HepG2 (cell line): ENCODE results near the gene CPNE1. TPM values are rescaled to one million over a fixed set of nuclear protein-coding genes. Genes with fewer than 3 reads are reported as not detected.

Source experiments
- ATAC-seq: fragments of 200-7000 bp; cut with Tn5 transposase; 3 replicates; pipeline ENCODE4 v1.9.1; 2020; ENCODE audit warnings: mild to moderate bottlenecking, moderate library complexity
- BruUV-seq: library from RNA; stranded (reverse); fragments of 400-500 nt; replicated peaks from 2 replicates; lab custom pipeline; 2021; lab: Mats Ljungman, UMichigan
- CTCF ChIA-PET: fragments of 300-600 bp; formaldehyde crosslinking; extraction: SDS; loops from one replicate; lab custom pipeline; 2021; ENCODE audit warnings: low total read pairs, inconsistent platforms, low intra/inter-chr PET ratio; lab: Yijun Ruan, JAX
- POLR2A ChIA-PET: fragments of 350-600 bp; sonication (Branson Sonifier 250); formaldehyde crosslinking; loops from one replicate; lab custom pipeline; 2020; ENCODE audit warnings: antibody characterized with exemption, inconsistent platforms; lab: Yijun Ruan, JAX
- DNase-seq: peaks from one replicate; pipeline ENCODE4 v3.0.0-alpha.2; 2015; ENCODE audit warnings: low spot score
- FAIRE-seq: peaks from 3 replicates; lab custom pipeline; 2011; peaks lifted over from hg19 to GRCh38; lab: Jason Lieb, UNC
- H2AFZ ChIP-seq: one replicate; pipeline ENCODE4 v1.6.1; 2011; ENCODE audit warnings: low read length, inconsistent platforms
- H3K27ac ChIP-seq: fragments of 300-600 bp; 3 replicates; pipeline ENCODE4 v1.8.0; 2011; ENCODE audit warnings: mixed run types, mild to moderate bottlenecking, mixed read lengths, low read length, inconsistent platforms; ENCODE audit not compliant: insufficient read depth; ENCODE audit errors: extremely low read length
- H3K27me3 ChIP-seq, 2 experiments: fragments of 200-600 bp in 1 of 2; 2 replicates in 1 of 2; 3 replicates in 1 of 2; pipeline versions ENCODE4 v1.6.0 to v1.8.0; 2011; ENCODE audit warnings: low read length in 2 of 2, mild to moderate bottlenecking in 2 of 2, moderate library complexity in 2 of 2, inconsistent platforms in 1 of 2; ENCODE audit not compliant: insufficient read depth in 2 of 2, control insufficient read depth in 1 of 2
- H3K36me3 ChIP-seq, 2 experiments: fragments of 200-600 bp in 1 of 2; replicated peaks in 1 of 2; 2 replicates in 1 of 2; 3 replicates in 1 of 2; pipeline versions ENCODE4 v1.5.1 to v1.8.0; 2011; ENCODE audit warnings: low read length in 2 of 2, inconsistent platforms in 1 of 2; ENCODE audit not compliant: insufficient read depth in 2 of 2, control insufficient read depth in 1 of 2
- H3K4me1 ChIP-seq: 2 replicates; pipeline ENCODE4 v1.5.1; 2012; ENCODE audit warnings: low read length, inconsistent platforms; ENCODE audit not compliant: insufficient read depth
- H3K4me2 ChIP-seq: 2 replicates; pipeline ENCODE4 v1.6.0; 2011; ENCODE audit warnings: low read depth, low read length, inconsistent platforms
- H3K4me3 ChIP-seq, 3 experiments: fragments of 200-600 bp in 1 of 3; sonication (generic), shearing (Covaris generic) in 1 of 3; replicated peaks in 1 of 3; 2 replicates each; pipeline ENCODE4 v1.5.1; 2011 to 2016; ENCODE audit warnings: low read length in 3 of 3, inconsistent platforms in 2 of 3, low read depth in 2 of 3, mild to moderate bottlenecking in 2 of 3, control low read depth in 1 of 3, mixed read lengths in 1 of 3; ENCODE audit not compliant: insufficient read depth in 1 of 3
- H3K79me2 ChIP-seq: one replicate; pipeline ENCODE4 v1.6.1; 2011; ENCODE audit warnings: low read length, inconsistent platforms; ENCODE audit not compliant: insufficient read depth
- H3K9ac ChIP-seq: 2 replicates; pipeline ENCODE4 v1.6.0; 2011; ENCODE audit warnings: mild to moderate bottlenecking, low read depth, low read length, inconsistent platforms; ENCODE audit not compliant: insufficient read depth
- H3K9me3 ChIP-seq: 2 replicates; pipeline ENCODE4 v1.5.1; 2012; ENCODE audit warnings: mild to moderate bottlenecking, low read length
- H4K20me1 ChIP-seq: 2 replicates; pipeline ENCODE4 v1.6.0; 2011; ENCODE audit warnings: inconsistent platforms, mild to moderate bottlenecking, low read length, moderate library complexity; ENCODE audit not compliant: insufficient read depth
- BORCS8-MEF2B ChIP-seq: sonication (generic); formaldehyde crosslinking; IDR thresholded peaks from 2 replicates; pipeline ENCODE4 v1.8.0; 2022; ENCODE audit warnings: mild to moderate bottlenecking, missing genetic modification reagents
- HBP1 ChIP-seq: IDR thresholded peaks from 2 replicates; pipeline ENCODE4 v1.6.1; 2016; ENCODE audit warnings: low read depth, control low read depth
- RXRB ChIP-seq: IDR thresholded peaks from 2 replicates; pipeline ENCODE4 v1.6.1; 2016; ENCODE audit warnings: borderline replicate concordance, missing genetic modification reagents, missing compliant biosample characterization
- SIN3A ChIP-seq: IDR thresholded peaks from 2 replicates; pipeline ENCODE4 v1.6.1; 2011; ENCODE audit warnings: low read depth, mild to moderate bottlenecking, control low read depth, low read length, borderline replicate concordance
- SRF ChIP-seq: IDR thresholded peaks from 2 replicates; pipeline ENCODE4 v1.6.1; 2011; ENCODE audit warnings: mild to moderate bottlenecking, low read depth, low read length, moderate library complexity
- THAP11 ChIP-seq: IDR thresholded peaks from 2 replicates; pipeline ENCODE4 v1.6.1; 2016; ENCODE audit warnings: missing biosample characterization, missing genetic modification reagents
- TMF1 ChIP-seq: sonication (generic); formaldehyde crosslinking; IDR thresholded peaks from 2 replicates; pipeline ENCODE4 v1.8.1; 2022; ENCODE audit warnings: low read depth, missing genetic modification reagents
- TOE1 ChIP-seq: sonication (generic); formaldehyde crosslinking; IDR thresholded peaks from 2 replicates; pipeline ENCODE4 v1.4.0; 2020; ENCODE audit warnings: mild to moderate bottlenecking, missing genetic modification reagents
- YEATS2 ChIP-seq: sonication (generic); formaldehyde crosslinking; IDR thresholded peaks from 2 replicates; pipeline ENCODE4 v1.4.0; 2020; ENCODE audit warnings: missing genetic modification reagents, borderline replicate concordance
- ZFP37 ChIP-seq: sonication (generic); formaldehyde crosslinking; IDR thresholded peaks from 2 replicates; pipeline ENCODE4 v1.4.0; 2020; ENCODE audit warnings: missing genetic modification reagents, borderline replicate concordance
- ZNF143 ChIP-seq: sonication (generic); formaldehyde crosslinking; IDR thresholded peaks from 2 replicates; pipeline ENCODE4 v1.4.0; 2020; ENCODE audit warnings: missing genetic modification reagents
- ZNF326 ChIP-seq: sonication (generic); formaldehyde crosslinking; IDR thresholded peaks from 2 replicates; pipeline ENCODE4 v1.4.0; 2020; ENCODE audit warnings: missing genetic modification reagents, borderline replicate concordance
- ZNF331 ChIP-seq: sonication (generic); formaldehyde crosslinking; IDR thresholded peaks from 2 replicates; pipeline ENCODE4 v1.4.0; 2020; ENCODE audit warnings: missing genetic modification reagents
- ZNF414 ChIP-seq: sonication (generic); formaldehyde crosslinking; IDR thresholded peaks from 2 replicates; pipeline ENCODE4 v1.5.0; 2020; ENCODE audit warnings: missing genetic modification reagents
- ZNF766 ChIP-seq: sonication (generic); formaldehyde crosslinking; IDR thresholded peaks from 2 replicates; pipeline ENCODE4 v1.5.0; 2020; ENCODE audit warnings: missing genetic modification reagents, borderline replicate concordance
- ZNF777 ChIP-seq: sonication (generic); formaldehyde crosslinking; IDR thresholded peaks from 2 replicates; pipeline ENCODE4 v1.4.0; 2020; ENCODE audit warnings: missing genetic modification reagents
- ZNF788 ChIP-seq: sonication (generic); formaldehyde crosslinking; IDR thresholded peaks from 2 replicates; pipeline ENCODE4 v1.5.0; 2020; ENCODE audit warnings: mild to moderate bottlenecking, missing genetic modification reagents, borderline replicate concordance
- ZNF790 ChIP-seq: sonication (generic); formaldehyde crosslinking; IDR thresholded peaks from 2 replicates; pipeline ENCODE4 v1.8.0; 2022; ENCODE audit warnings: missing genetic modification reagents, mild to moderate bottlenecking, borderline replicate concordance
- ZNF792 ChIP-seq: IDR thresholded peaks from 2 replicates; pipeline ENCODE4 v1.6.1; 2016
- ZSCAN25 ChIP-seq: sonication (generic); formaldehyde crosslinking; IDR thresholded peaks from 2 replicates; pipeline ENCODE4 v1.8.0; 2022; ENCODE audit warnings: mild to moderate bottlenecking, missing genetic modification reagents
- WGBS: methylation state at CpG from one replicate; pipeline ENCODE4 v1.1.6; 2017; ENCODE audit warnings: low lambda C conversion rate; 5-methylcytosine and 5-hydroxymethylcytosine counted together
- in situ Hi-C: cut with HindIII; loops from 2 replicates; pipeline ENCODE4 v1.10.0; 2017; ENCODE audit warnings: low pct_unique_long_range_greater_than_20kb; ENCODE audit not compliant: extremely low pct_ligation_motif_present
- intact Hi-C: fragments of 100-400 bp; cut with micrococcal nuclease; formaldehyde crosslinking; loops from one replicate; pipeline ENCODE4 v1.10.0; 2022; ENCODE audit not compliant: unreplicated experiment
- polyA plus RNA-seq, 8 experiments: library from polyadenylated mRNA; depleted of rRNA in 3 of 8; stranded (reverse) in 7 of 8; unstranded in 1 of 8; fragments of >200 nt; fragmentation: Illumina TruSeq in 4 of 8; extraction: Trizol in 4 of 8; gene quantifications; 2 replicates each; pipeline versions ENCODE4 v1.2.1 to v1.2.3, GENCODE V29; 2011 to 2016; ENCODE audit warnings: low read depth in 4 of 8, missing spikeins in 1 of 8, mixed read lengths in 1 of 8; ENCODE audit not compliant: insufficient read depth in 1 of 8
- total RNA-seq, 5 experiments: library from RNA; depleted of rRNA; stranded (reverse); fragments of >200 nt; fragmentation: Illumina TruSeq; extraction: Trizol; gene quantifications; 2 replicates each; pipeline ENCODE4 v1.2.3, GENCODE V29; 2016; ENCODE audit warnings: low read depth in 1 of 5
- TF ChIP-seq, protein P1 (sequence below): sonication (generic); formaldehyde crosslinking; IDR thresholded peaks from 2 replicates; pipeline ENCODE4 v1.4.0; 2020; ENCODE audit warnings: missing genetic modification reagents, borderline replicate concordance

CPNE1 gene
- total and polyA plus RNA-seq, 2 of the 13 experiments (the other 11 are each of a cell fraction or from before 2014, with no cell fraction given) = 408 to 431 TPM

GRCh38 chr20:35700625-35701148 lies 36.0 kb upstream of the CPNE1 start:
- Histone ChIP-seq H3K36me3 (peaks cover 13 to 42% of the 10 kb centered on the region in 2 experiments), H3K4me2 (peak overlapping the region; percentile 82), H3K4me3 (peak overlapping the region in 2 of 3 experiments; percentile 90 to 98; a peak in 3 of 6 replicates), H4K20me1 (peaks cover 35% of the 10 kb centered on the region), H3K9me3 (no peaks in the 10 kb centered on the region), H3K4me1 (peaks cover 36% of the 10 kb centered on the region), H3K9ac (peak overlapping the region; percentile 97; the same call in 1 of the 2 replicates), H3K79me2 (peaks cover 38% of the 10 kb centered on the region), H3K27ac (peak overlapping the region; percentile 1), H2AFZ (no peak overlapping the region), H3K27me3 (no peaks in the 10 kb centered on the region; a peak in 1 of 5 replicates)
- intact Hi-C loops = no loop called here
- in situ Hi-C loops = no loop called here
- BruUV-seq = no TSS peak
- ChIA-PET CTCF (no interaction called here), POLR2A (interaction anchor here (0.5 to 23.6 kb wide), 10 partner anchors 12 to 246 kb away, joined by 3 to 319 read pairs (median 9); partner anchors contain the start of genes CEP250, CPNE1, RBM12 and RBM39)
- FAIRE-seq (no peak), DNase-seq (no peak), ATAC-seq (no peak)
- WGBS = 97% methylated on average over 7 of the region's 7 CpGs
- TF ChIP-seq ZNF143 (CRISPR knock-in tag) (no peak), TOE1 (no peak; the same call in 1 of the 2 replicates), HBP1 (0 out of 2 replicates have a peak, but pooled peaks have one; percentile 56), ZFP37 (CRISPR knock-in tag) (no peak), BORCS8-MEF2B (CRISPR knock-in tag) (no peak), ZNF331 (CRISPR knock-in tag) (no peak), TMF1 (CRISPR knock-in tag) (0 out of 2 replicates have a peak, but pooled peaks have one; percentile 3), ZSCAN25 (0 out of 2 replicates have a peak, but pooled peaks have one; percentile 13), THAP11 (0 out of 2 replicates have a peak, but pooled peaks have one; percentile 13), YEATS2 (CRISPR knock-in tag) (no peak), RXRB (peak; percentile 19; the same call in 1 of the 2 replicates), ZNF788 (CRISPR knock-in tag) (0 out of 2 replicates have a peak, but pooled peaks have one; percentile 24), ZNF766 (no peak), ZNF326 (CRISPR knock-in tag) (0 out of 2 replicates have a peak, but pooled peaks have one; percentile 46), ZNF790 (CRISPR knock-in tag) (no peak), ZNF792 (CRISPR knock-in tag) (no peak), SIN3A (0 out of 2 replicates have a peak, but pooled peaks have one; percentile 41), ZNF414 (CRISPR knock-in tag) (no peak), SRF (no peak), ZNF777 (CRISPR knock-in tag) (no peak)
- TF ChIP-seq, protein P1, sequence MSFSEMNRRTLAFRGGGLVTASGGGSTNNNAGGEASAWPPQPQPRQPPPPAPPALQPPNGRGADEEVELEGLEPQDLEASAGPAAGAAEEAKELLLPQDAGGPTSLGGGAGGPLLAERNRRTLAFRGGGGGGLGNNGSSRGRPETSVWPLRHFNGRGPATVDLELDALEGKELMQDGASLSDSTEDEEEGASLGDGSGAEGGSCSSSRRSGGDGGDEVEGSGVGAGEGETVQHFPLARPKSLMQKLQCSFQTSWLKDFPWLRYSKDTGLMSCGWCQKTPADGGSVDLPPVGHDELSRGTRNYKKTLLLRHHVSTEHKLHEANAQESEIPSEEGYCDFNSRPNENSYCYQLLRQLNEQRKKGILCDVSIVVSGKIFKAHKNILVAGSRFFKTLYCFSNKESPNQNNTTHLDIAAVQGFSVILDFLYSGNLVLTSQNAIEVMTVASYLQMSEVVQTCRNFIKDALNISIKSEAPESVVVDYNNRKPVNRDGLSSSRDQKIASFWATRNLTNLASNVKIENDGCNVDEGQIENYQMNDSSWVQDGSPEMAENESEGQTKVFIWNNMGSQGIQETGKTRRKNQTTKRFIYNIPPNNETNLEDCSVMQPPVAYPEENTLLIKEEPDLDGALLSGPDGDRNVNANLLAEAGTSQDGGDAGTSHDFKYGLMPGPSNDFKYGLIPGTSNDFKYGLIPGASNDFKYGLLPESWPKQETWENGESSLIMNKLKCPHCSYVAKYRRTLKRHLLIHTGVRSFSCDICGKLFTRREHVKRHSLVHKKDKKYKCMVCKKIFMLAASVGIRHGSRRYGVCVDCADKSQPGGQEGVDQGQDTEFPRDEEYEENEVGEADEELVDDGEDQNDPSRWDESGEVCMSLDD (CRISPR knock-in tag) = no peak
